IPS-11a (cell line): ENCODE measurements around the gene CFAP43.

Experiments
- H3K4me3 ChIP-seq: one replicate; pipeline ENCODE4 v1.5.1; 2013; ENCODE audit warnings: low read depth, low read length, control low read depth

The CFAP43 gene

GRCh38 chr10:104101902-104102301 lies 130.3 kb downstream of the CFAP43 start:
- H3K4me3 ChIP-seq = no peak overlapping the region

GRCh38 chr10:104100795-104101194 lies 131.4 kb downstream of the CFAP43 start:
- no peak overlapping the region for H3K4me3 ChIP-seq

- no peak overlapping the region for H3K4me3 ChIP-seq
These were observed 132.2 kb downstream of the CFAP43 start for GRCh38 chr10:104099941-104100340.

GRCh38 chr10:104099269-104099668 lies 132.9 kb downstream of the CFAP43 start:
- no peak overlapping the region for H3K4me3 ChIP-seq

- H3K4me3 ChIP-seq = no peak overlapping the region
These were observed 133.7 kb downstream of the CFAP43 start for GRCh38 chr10:104098358-104098925.

GRCh38 chr10:104096692-104097091 lies 135.5 kb downstream of the CFAP43 start:
- H3K4me3 ChIP-seq = no peak overlapping the region

GRCh38 chr10:104092749-104093148 lies 139.4 kb downstream of the CFAP43 start:
- H3K4me3 ChIP-seq = no peak overlapping the region

GRCh38 chr10:104090611-104091010 lies 141.6 kb downstream of the CFAP43 start:
- H3K4me3 ChIP-seq = no peak overlapping the region

GRCh38 chr10:104089621-104090020 lies 142.5 kb downstream of the CFAP43 start:
- H3K4me3 ChIP-seq = no peak overlapping the region

GRCh38 chr10:104088239-104088638 lies 143.9 kb downstream of the CFAP43 start:
- no peak overlapping the region for H3K4me3 ChIP-seq

- no peak within 1 kb of the TSS for H3K4me3 ChIP-seq
These were observed 146.3 kb downstream of the CFAP43 start, which contains the start of gene COL17A1 for GRCh38 chr10:104085801-104086400. Gene COL17A1, minus strand, starts transcription at chr10:104085880. Its CDS starts 5,207 bp downstream, at chr10:104080673.

GRCh38 chr10:104084482-104085142 lies 147.6 kb downstream of the CFAP43 start:
- no peak overlapping the region for H3K4me3 ChIP-seq

GRCh38 chr10:104081998-104082397 lies 150.2 kb downstream of the CFAP43 start:
- no peak overlapping the region for H3K4me3 ChIP-seq

- no peak overlapping the region for H3K4me3 ChIP-seq
These were observed 151.4 kb downstream of the CFAP43 start for GRCh38 chr10:104080762-104081161.
